DND-41 (cell line): Measurements from ENCODE around the gene MYO1D.

Experiments used
- ATAC-seq: fragments of 200-7000 bp; cut with Tn5 transposase; 3 replicates; pipeline ENCODE4 v1.9.1; 2021; ENCODE audit warnings: low read depth; ENCODE audit not compliant: insufficient read depth
- DNase-seq: peaks from one replicate; pipeline ENCODE4 v3.0.0-alpha.2; 2020
- H2AFZ ChIP-seq: 2 replicates; pipeline ENCODE4 v1.6.0; 2012; ENCODE audit warnings: low read depth, low read length
- H3K27ac ChIP-seq: 2 replicates; pipeline ENCODE4 v1.5.1; 2012; ENCODE audit warnings: low read length, inconsistent platforms
- H3K27me3 ChIP-seq: fragments of 200-600 bp; sonication (generic); 2 replicates; pipeline ENCODE4 v1.6.0; 2012; ENCODE audit warnings: low read length, mild to moderate bottlenecking, inconsistent platforms; ENCODE audit not compliant: insufficient read depth, poor library complexity
- H3K36me3 ChIP-seq: 2 replicates; pipeline ENCODE4 v1.5.1; 2012; ENCODE audit warnings: low read length, inconsistent platforms; ENCODE audit not compliant: insufficient read depth
- H3K4me1 ChIP-seq: 2 replicates; pipeline ENCODE4 v1.5.1; 2012; ENCODE audit warnings: mild to moderate bottlenecking, low read length; ENCODE audit not compliant: insufficient read depth
- H3K4me2 ChIP-seq: 2 replicates; pipeline ENCODE4 v1.6.0; 2012; ENCODE audit warnings: mild to moderate bottlenecking, moderate library complexity, low read length, inconsistent platforms; ENCODE audit not compliant: insufficient read depth
- H3K4me3 ChIP-seq, 2 experiments: fragments of 200-600 bp in 1 of 2; shearing (Covaris generic) in 1 of 2; 2 replicates each; pipeline ENCODE4 v1.5.1; 2012 to 2016; ENCODE audit warnings: inconsistent platforms in 2 of 2, low read length in 2 of 2, mild to moderate bottlenecking in 2 of 2, low read depth in 1 of 2, moderate library complexity in 1 of 2
- H3K79me2 ChIP-seq: 2 replicates; pipeline ENCODE4 v1.6.0; 2012; ENCODE audit warnings: low read length, inconsistent platforms; ENCODE audit not compliant: insufficient read depth
- H3K9ac ChIP-seq: 2 replicates; pipeline ENCODE4 v1.6.0; 2012; ENCODE audit warnings: low read depth, mild to moderate bottlenecking, inconsistent platforms, low read length, moderate library complexity
- H3K9me3 ChIP-seq: 2 replicates; pipeline ENCODE4 v1.5.1; 2012; ENCODE audit warnings: low read length, moderate library complexity, mild to moderate bottlenecking, inconsistent platforms; ENCODE audit not compliant: insufficient read depth, severe bottlenecking
- H4K20me1 ChIP-seq: 2 replicates; pipeline ENCODE4 v1.6.0; 2012; ENCODE audit warnings: low read length; ENCODE audit not compliant: insufficient read depth
- CTCF ChIP-seq: IDR thresholded peaks from 2 replicates; pipeline ENCODE4 v1.5.1; 2012; ENCODE audit warnings: borderline replicate concordance, low read length, moderate library complexity, mild to moderate bottlenecking; ENCODE audit not compliant: poor library complexity, severe bottlenecking; ENCODE audit errors: extremely low read depth
- EZH2 ChIP-seq: IDR thresholded peaks from 3 replicates; pipeline ENCODE4 v1.6.1; 2012; ENCODE audit warnings: borderline replicate concordance, low read depth, mild to moderate bottlenecking, moderate library complexity, low read length, inconsistent platforms; ENCODE audit not compliant: severe bottlenecking

MYO1D gene

GRCh38 chr17:32875230-32875917, 1.6 kb downstream of the MYO1D start:
- H3K4me2 ChIP-seq, result no peak overlapping the region
- no peaks in the 10 kb centered on the region for H3K79me2 ChIP-seq
- TF ChIP-seq EZH2, result no peak
- TF ChIP-seq CTCF, result no peak
- H3K9me3 ChIP-seq, result no peaks in the 10 kb centered on the region
- DNase-seq (no peak), ATAC-seq (no peak)
- no peaks in the 10 kb centered on the region for H3K4me1 ChIP-seq
- no peak overlapping the region for H2AFZ ChIP-seq
- no peaks in the 10 kb centered on the region for H3K36me3 ChIP-seq
- H3K9ac ChIP-seq, result no peak overlapping the region
- H4K20me1 ChIP-seq, result no peaks in the 10 kb centered on the region
- no peak overlapping the region for H3K27ac ChIP-seq
- H3K27me3 ChIP-seq, result peaks cover 11% of the 10 kb centered on the region
- H3K4me3 ChIP-seq, result no peak overlapping the region

GRCh38 chr17:32873114-32873513, 3.8 kb downstream of the MYO1D start:
- Histone ChIP-seq H3K4me2 (no peak overlapping the region), H3K4me3 (no peak overlapping the region), H3K79me2 (no peaks in the 10 kb centered on the region), H2AFZ (no peak overlapping the region), H3K27ac (no peak overlapping the region), H3K9ac (no peak overlapping the region), H3K27me3 (peaks cover 7% of the 10 kb centered on the region), H3K4me1 (no peaks in the 10 kb centered on the region), H3K9me3 (no peaks in the 10 kb centered on the region), H3K36me3 (no peaks in the 10 kb centered on the region), H4K20me1 (no peaks in the 10 kb centered on the region)
- no peak for TF ChIP-seq EZH2
- TF ChIP-seq CTCF, result no peak
- DNase-seq, result no peak
- no peak for ATAC-seq

- Histone ChIP-seq H3K79me2 (no peaks in the 10 kb centered on the region), H3K27me3 (peaks cover 7% of the 10 kb centered on the region), H3K27ac (no peak overlapping the region), H3K9ac (no peak overlapping the region), H4K20me1 (no peaks in the 10 kb centered on the region), H3K4me3 (no peak overlapping the region), H3K4me2 (no peak overlapping the region), H3K36me3 (no peaks in the 10 kb centered on the region), H3K9me3 (no peaks in the 10 kb centered on the region), H3K4me1 (no peaks in the 10 kb centered on the region), H2AFZ (no peak overlapping the region)
- TF ChIP-seq EZH2 (no peak), CTCF (no peak)
- no peak for DNase-seq
- ATAC-seq, result no peak
Observed at GRCh38 chr17:32871746-32872145, 5.2 kb downstream of the MYO1D start.

DNA sequence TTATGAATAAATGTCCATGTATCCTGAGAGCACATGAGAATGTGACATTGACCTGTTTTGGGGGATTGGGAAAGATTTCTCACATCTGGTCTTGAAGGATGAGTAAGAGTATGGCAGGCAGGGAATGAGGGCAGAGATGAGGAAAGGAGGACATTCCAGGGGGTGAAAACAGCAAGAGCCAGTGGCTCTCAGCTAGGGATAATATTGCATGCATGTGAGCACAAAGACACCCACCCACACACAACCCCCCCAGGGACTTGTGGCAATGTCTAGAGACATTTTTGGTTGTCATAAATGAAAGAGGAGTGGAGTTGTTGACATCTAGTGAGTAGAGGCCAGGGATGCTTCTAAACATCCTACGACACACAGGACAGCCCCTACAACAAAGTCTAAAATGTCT, 6.0 kb downstream of the MYO1D start:
- no peak for DNase-seq
- H3K36me3 ChIP-seq, result no peaks in the 10 kb centered on the region

More for the DNA sequence above, 6.0 kb downstream of the MYO1D start:
- H3K79me2 ChIP-seq, result no peaks in the 10 kb centered on the region
- no peak overlapping the region for H3K4me2 ChIP-seq
- TF ChIP-seq EZH2, result no peak
- TF ChIP-seq CTCF, result no peak
- no peak for ATAC-seq
- peaks cover 7% of the 10 kb centered on the region for H3K27me3 ChIP-seq
- H3K9me3 ChIP-seq, result no peaks in the 10 kb centered on the region
- no peaks in the 10 kb centered on the region for H4K20me1 ChIP-seq
- no peak overlapping the region for H3K27ac ChIP-seq
- no peak overlapping the region for H2AFZ ChIP-seq
- no peak overlapping the region for H3K4me3 ChIP-seq
- no peak overlapping the region for H3K9ac ChIP-seq
- no peaks in the 10 kb centered on the region for H3K4me1 ChIP-seq
